HCT116 (cell line): Measurements from ENCODE around the gene ABTB1. TPM values are rescaled to one million over a fixed set of nuclear protein-coding genes. Genes with fewer than 3 reads are reported as not detected.

ENCODE experiments used
- ATAC-seq: fragments of 200-7000 bp; cut with Tn5 transposase; 2 replicates; pipeline ENCODE4 v1.9.1; 2020; ENCODE audit warnings: mild to moderate bottlenecking, moderate library complexity
- BruUV-seq: library from RNA; stranded (reverse); fragments of 400-500 nt; replicated peaks from 2 replicates; lab custom pipeline; 2021; lab: Mats Ljungman, UMichigan
- CTCF ChIA-PET: fragments of 300-600 bp; sonication (Branson Sonifier 250); formaldehyde crosslinking; loops from one replicate; lab custom pipeline; 2021; ENCODE audit warnings: antibody characterized with exemption; lab: Charles Lee
- POLR2A ChIA-PET: fragments of 300-600, 350-600 bp; sonication (Branson Sonifier 250); formaldehyde crosslinking; loops from one replicate; lab custom pipeline; 2021; ENCODE audit warnings: antibody characterized with exemption; lab: Charles Lee
- RAD21 ChIA-PET, 2 experiments: fragments of 300-600 bp; sonication (Branson Sonifier 250); formaldehyde crosslinking; loops; one replicate each; lab custom pipeline; 2023; ENCODE audit warnings: low total read pairs in 2 of 2; ENCODE audit not compliant: uncharacterized antibody in 2 of 2, unreplicated experiment in 2 of 2, low non-redundant PET in 1 of 2; lab: Charles Lee
- DNase-seq: peaks from one replicate; pipeline ENCODE4 v3.0.0-alpha.2; 2010; ENCODE audit warnings: low read depth, low spot score
- H2AFZ ChIP-seq: fragments of 200-600 bp; shearing (Covaris generic), sonication (generic); 2 replicates; pipeline ENCODE4 v1.6.1; 2017; ENCODE audit warnings: low read depth, mixed run types, mixed read lengths, antibody characterized with exemption, low read length; ENCODE audit not compliant: poor library complexity, severe bottlenecking
- H3K27ac ChIP-seq: 2 replicates; pipeline ENCODE4 v1.5.1; 2012; ENCODE audit warnings: low read depth, low read length
- H3K27me3 ChIP-seq: fragments of 200-600 bp; sonication (generic); 2 replicates; pipeline ENCODE4 v1.6.1; 2016; ENCODE audit warnings: mixed run types, low read length, mixed read lengths; ENCODE audit not compliant: insufficient read depth
- H3K36me3 ChIP-seq, 2 experiments: fragments of 200-500 bp in 1 of 2; fragments of 200-600 bp in 1 of 2; sonication (Bioruptor generic) in 1 of 2; sonication (generic) in 1 of 2; 2 replicates each; pipeline versions ENCODE4 v1.5.1 to v1.6.1; 2014 to 2016; ENCODE audit warnings: low read length in 2 of 2, inconsistent platforms in 1 of 2, mixed read lengths in 1 of 2, mixed run types in 1 of 2; ENCODE audit not compliant: insufficient read depth in 2 of 2, control insufficient read depth in 1 of 2
- H3K4me1 ChIP-seq, 2 experiments: fragments of 200-600 bp in 1 of 2; sonication (generic) in 1 of 2; 2 replicates each; pipeline versions ENCODE4 v1.5.1 to v1.6.1; 2012 to 2017; ENCODE audit warnings: low read length in 2 of 2, inconsistent platforms in 1 of 2, mild to moderate bottlenecking in 1 of 2, mixed read lengths in 1 of 2, mixed run types in 1 of 2, moderate library complexity in 1 of 2; ENCODE audit not compliant: insufficient read depth in 2 of 2, control insufficient read depth in 1 of 2
- H3K4me2 ChIP-seq: fragments of 200-600 bp; sonication (generic); 2 replicates; pipeline ENCODE4 v1.6.1; 2017; ENCODE audit warnings: mixed run types, low read length, mixed read lengths
- H3K4me3 ChIP-seq, 2 experiments: fragments of 200-600 bp in 1 of 2; sonication (generic) in 1 of 2; replicated peaks in 1 of 2; 2 replicates each; pipeline ENCODE4 v1.5.1; 2011 to 2016; ENCODE audit warnings: low read length in 2 of 2, control low read depth in 1 of 2, low read depth in 1 of 2, mild to moderate bottlenecking in 1 of 2, mixed read lengths in 1 of 2, mixed run types in 1 of 2
- H3K79me2 ChIP-seq: fragments of 200-600 bp; sonication (generic); 2 replicates; pipeline ENCODE4 v1.6.1; 2017; ENCODE audit warnings: mild to moderate bottlenecking, mixed run types, low read length, moderate library complexity, mixed read lengths; ENCODE audit not compliant: insufficient read depth
- H3K9ac ChIP-seq: fragments of 200-600 bp; sonication (generic); 2 replicates; pipeline ENCODE4 v1.6.1; 2016; ENCODE audit warnings: low read length, mixed read lengths
- H3K9me2 ChIP-seq: fragments of 200-600 bp; sonication (generic), shearing (Covaris generic); 2 replicates; pipeline ENCODE4 v1.6.1; 2017; ENCODE audit warnings: mixed run types, mild to moderate bottlenecking, moderate library complexity; ENCODE audit not compliant: insufficient read depth
- H3K9me3 ChIP-seq, 2 experiments: fragments of 200-500 bp in 1 of 2; fragments of 200-600 bp in 1 of 2; sonication (Bioruptor generic) in 1 of 2; sonication (generic) in 1 of 2; 2 replicates each; pipeline ENCODE4 v1.6.1; 2014 to 2017; ENCODE audit warnings: low read length in 2 of 2, mixed read lengths in 2 of 2, inconsistent platforms in 1 of 2, low read depth in 1 of 2, mild to moderate bottlenecking in 1 of 2, mixed run types in 1 of 2, moderate library complexity in 1 of 2; ENCODE audit not compliant: control insufficient read depth in 1 of 2, insufficient read depth in 1 of 2
- H4K20me1 ChIP-seq: fragments of 200-600 bp; sonication (generic), shearing (Covaris generic); 2 replicates; pipeline ENCODE4 v1.6.1; 2017; ENCODE audit warnings: mixed run types, mild to moderate bottlenecking, moderate library complexity; ENCODE audit not compliant: insufficient read depth
- ATF3 ChIP-seq: IDR thresholded peaks from 2 replicates; pipeline ENCODE4 v1.6.1; 2012
- ELF1 ChIP-seq: IDR thresholded peaks from 2 replicates; pipeline ENCODE4 v1.6.1; 2012; ENCODE audit warnings: low read depth, borderline replicate concordance
- JUND ChIP-seq: IDR thresholded peaks from 2 replicates; pipeline ENCODE4 v1.6.1; 2012
- MAX ChIP-seq: IDR thresholded peaks from 2 replicates; pipeline ENCODE4 v1.6.1; 2012
- POLR2A ChIP-seq: IDR thresholded peaks from 2 replicates; pipeline ENCODE4 v1.7.0; 2011; ENCODE audit warnings: borderline replicate concordance; ENCODE audit not compliant: insufficient read depth, insufficient read length; ENCODE audit errors: extremely low read depth
- POLR2AphosphoS5 ChIP-seq: IDR thresholded peaks from 2 replicates; pipeline ENCODE4 v1.6.1; 2011; ENCODE audit warnings: mild to moderate bottlenecking, low read depth, low read length, moderate library complexity
- SIN3A ChIP-seq: IDR thresholded peaks from 2 replicates; pipeline ENCODE4 v1.6.1; 2012; ENCODE audit warnings: low read depth
- SP1 ChIP-seq: IDR thresholded peaks from 2 replicates; pipeline ENCODE4 v1.6.1; 2012; ENCODE audit warnings: low read depth
- TCF7L2 ChIP-seq: IDR thresholded peaks from 2 replicates; pipeline ENCODE4 v1.7.0; 2011; ENCODE audit warnings: borderline replicate concordance, inconsistent platforms; ENCODE audit not compliant: insufficient read depth, insufficient read length; ENCODE audit errors: extremely low read depth
- ZBTB33 ChIP-seq: IDR thresholded peaks from 2 replicates; pipeline ENCODE4 v1.6.1; 2011; ENCODE audit warnings: mild to moderate bottlenecking, low read length, moderate library complexity; ENCODE audit not compliant: insufficient replicate concordance; ENCODE audit errors: extremely low read depth
- intact Hi-C: fragments of 100-400 bp; cut with micrococcal nuclease; formaldehyde crosslinking; loops from 2 replicates; pipeline ENCODE4 v1.10.0; 2022
- total RNA-seq: library from RNA; stranded (reverse); gene quantifications from one replicate; pipeline ENCODE4 v1.2.1, GENCODE V29; 2021; ENCODE audit not compliant: unreplicated experiment

ABTB1 gene
- total RNA-seq, 1 experiment from 2014 or later: 19.4 TPM

GRCh38 chr3:127670229-127670559 lies 2.6 kb upstream of the ABTB1 start:
- no TSS peak for BruUV-seq
- DNase-seq (no peak), ATAC-seq (no peak)
- intact Hi-C loops: no loop called here
- H3K4me3 ChIP-seq: no peak overlapping the region
- H3K4me1 ChIP-seq: peaks cover 0 to 19% of the 10 kb centered on the region in 2 experiments; a peak in 2 of 4 replicates
- H3K79me2 ChIP-seq: no peaks in the 10 kb centered on the region
- TF ChIP-seq JUND (no peak), ATF3 (no peak), MAX (no peak), SP1 (no peak), SIN3A (no peak), ELF1 (no peak), TCF7L2 (no peak), POLR2A (no peak), ZBTB33 (no peak), POLR2AphosphoS5 (no peak)
- H3K9ac ChIP-seq: no peak overlapping the region
- no peak overlapping the region for H3K4me2 ChIP-seq
- no peaks in the 10 kb centered on the region for H3K36me3 ChIP-seq
- no peak overlapping the region for H3K27ac ChIP-seq
- POLR2A ChIA-PET: no interaction called here
- CTCF ChIA-PET: no interaction called here
- H2AFZ ChIP-seq: no peak overlapping the region
- H4K20me1 ChIP-seq: no peaks in the 10 kb centered on the region
- H3K27me3 ChIP-seq: no peaks in the 10 kb centered on the region
- RAD21 ChIA-PET: no interaction called here
- no peaks in the 10 kb centered on the region for H3K9me2 ChIP-seq
- H3K9me3 ChIP-seq: no peaks in the 10 kb centered on the region
